VCaP (cell line): ENCODE measurements around the gene ZNF688.

ENCODE experiments used
- H3K27ac ChIP-seq: fragments of 450-650 bp; 2 replicates; pipeline ENCODE4 v1.5.1; 2017
- CTCF ChIP-seq: fragments of 450-650 bp; conservative IDR thresholded peaks from 2 replicates; pipeline ENCODE4 v1.5.1; 2017; ENCODE audit warnings: mild to moderate bottlenecking, moderate library complexity

Gene ZNF688

GRCh38 chr16:30582611-30583340 is 11.3 kb upstream of the ZNF688 start:
- H3K27ac ChIP-seq, result no peak overlapping the region
- no peak for TF ChIP-seq CTCF

GRCh38 chr16:30581457-30581856 is 9.9 kb upstream of the ZNF688 start:
- no peak for TF ChIP-seq CTCF

GRCh38 chr16:30574678-30575077 is 3.2 kb upstream of the ZNF688 start:
- H3K27ac ChIP-seq, result peak overlapping the region; percentile 61
- no peak for TF ChIP-seq CTCF

More at GRCh38 chr16:30581457-30581856, 9.9 kb upstream of the ZNF688 start:
- no peak overlapping the region for H3K27ac ChIP-seq

GRCh38 chr16:30570636-30571444 is 674 bp downstream of the ZNF688 start:
- TF ChIP-seq CTCF, result no peak
- H3K27ac ChIP-seq, result peak overlapping the region; percentile 93

- TF ChIP-seq CTCF, result no peak
- H3K27ac ChIP-seq, result peak overlapping the region; percentile 93
These were observed 1.5 kb downstream of the ZNF688 start for GRCh38 chr16:30569746-30570635.

GRCh38 chr16:30569281-30569680 is 2.2 kb downstream of the ZNF688 start:
- peak overlapping the region; percentile 93 for H3K27ac ChIP-seq
- TF ChIP-seq CTCF, result no peak
